ENCODE measurements around the gene MCAT. TPM values are rescaled to one million over a fixed set of nuclear protein-coding genes. Genes with fewer than 3 reads are reported as not detected.

The MCAT gene
- total and polyA plus RNA-seq, 12 donors = 12.8 to 33.4 (median 15.3) TPM

GRCh38 chr22:43094085-43094484 lies 49.1 kb downstream of the MCAT start:
- TF ChIP-seq CTCF (IDR thresholded peaks at IDR 0.05) = peak in 4 of 9 donors; percentile 10 to 25 (median 22)
- H3K4me1 ChIP-seq = peaks cover 0 to 32% (median 14%) of the 10 kb centered on the region in 9 donors
- peak overlapping the region in 3 of 10 donors; percentile 31 to 69 (median 38) for H3K27ac ChIP-seq
- 33 to 38% methylated on average over 7 of the region's 7 CpGs for WGBS, 2 donors
- peaks cover 0 to 14% (median 0%) of the 10 kb centered on the region in 11 donors for H3K9me3 ChIP-seq
- intact Hi-C loops (cut with DNase I) = loop anchor here in 1 of 10 donors (5.0 to 10.0 kb wide), 2 partner anchors 312 to 449 kb away; partner anchors contain the start of genes ATP5MGL and CYB5R3
- H3K36me3 ChIP-seq = no peaks in the 10 kb centered on the region
- no peak overlapping the region for H3K4me3 ChIP-seq
- no peaks in the 10 kb centered on the region for H3K27me3 ChIP-seq
- ATAC-seq (peak; percentile 13 to 67 (median 34)), DNase-seq (peak; percentile 53 to 76)

- peaks cover 0 to 31% (median 15%) of the 10 kb centered on the region in 9 donors for H3K4me1 ChIP-seq
- intact Hi-C loops (cut with DNase I) = loop anchor here in 1 of 10 donors (5.0 to 10.0 kb wide), 2 partner anchors 310 to 447 kb away; partner anchors contain the start of genes ATP5MGL and CYB5R3
- H3K27ac ChIP-seq = no peak overlapping the region
- no peaks in the 10 kb centered on the region for H3K27me3 ChIP-seq
- H3K9me3 ChIP-seq = peaks cover 0 to 12% (median 0%) of the 10 kb centered on the region in 11 donors
- no peaks in the 10 kb centered on the region for H3K36me3 ChIP-seq
- ATAC-seq = no peak
- no peak for TF ChIP-seq CTCF (IDR thresholded peaks at IDR 0.05)
- no peak for DNase-seq
- 72 to 78% methylated on average over 9 of the region's 9 CpGs for WGBS, 2 donors
- H3K4me3 ChIP-seq = no peak overlapping the region
These were observed 51.1 kb downstream of the MCAT start for GRCh38 chr22:43092085-43092484.

- peak overlapping the region in 2 of 10 donors; percentile 76 to 85 for H3K4me3 ChIP-seq
- peaks cover 0 to 46% (median 15%) of the 10 kb centered on the region in 9 donors for H3K4me1 ChIP-seq
- ATAC-seq (peak; percentile 5 to 79 (median 50)), DNase-seq (peak in 1 of 2 donors; percentile 62)
- TF ChIP-seq CTCF (IDR thresholded peaks at IDR 0.05) = peak in 8 of 9 donors; percentile 15 to 61 (median 48)
- H3K9me3 ChIP-seq = no peaks in the 10 kb centered on the region
- no peaks in the 10 kb centered on the region for H3K27me3 ChIP-seq
- WGBS, 2 donors = 44 to 54% methylated on average over 6 of the region's 6 CpGs
- peak overlapping the region in 6 of 10 donors; percentile 12 to 83 (median 68) for H3K27ac ChIP-seq
- no peaks in the 10 kb centered on the region for H3K36me3 ChIP-seq
- intact Hi-C loops (cut with DNase I) = loop anchor here in 2 of 10 donors (1.0 to 10.0 kb wide), 4 partner anchors 217 to 445 kb away; partner anchors contain the start of genes ATP5MGL (in 1 of the 2) and CYB5R3 (in 1 of the 2)
These were observed 52.9 kb downstream of the MCAT start for GRCh38 chr22:43090130-43090789.

- intact Hi-C loops (cut with DNase I) = loop anchor here in 3 of 10 donors (5.0 to 10.0 kb wide), 3 partner anchors 56 to 224 kb away; partner anchors contain the start of gene MCAT (in 1 of the 3)
These were observed 54.0 kb downstream of the MCAT start, which contains the start of gene TTLL1 for GRCh38 chr22:43088984-43089717. Gene TTLL1, minus strand, starts transcription at chr22:43089391. Its CDS starts 13,805 bp downstream, at chr22:43075586.

More at GRCh38 chr22:43088984-43089717, 54.0 kb downstream of the MCAT start, which contains the start of gene TTLL1:
- H3K27ac ChIP-seq = peak within 1 kb of the TSS in 9 of 10 donors; percentile 40 to 83 (median 71)
- H3K36me3 ChIP-seq = no peaks in the 10 kb centered on the region
- DNase-seq = peak; percentile 88 to 91
- TF ChIP-seq CTCF (IDR thresholded peaks at IDR 0.05) = peak in 3 of 9 donors; percentile 6 to 27 (median 14)
- 4 to 5% methylated on average over 64 of the region's 64 CpGs for WGBS, 2 donors
- H3K4me3 ChIP-seq = peak within 1 kb of the TSS; percentile 51 to 100 (median 80)
- peaks cover 0 to 37% (median 15%) of the 10 kb centered on the region in 9 donors for H3K4me1 ChIP-seq
- H3K9me3 ChIP-seq = no peaks in the 10 kb centered on the region
- H3K27me3 ChIP-seq = no peaks in the 10 kb centered on the region
- peak; percentile 91 to 96 (median 95) for ATAC-seq

All from heart right ventricle (tissue), 16 donors.